OCI-LY7 (cell line): ENCODE results near the gene SMC6. TPM values are rescaled to one million over a fixed set of nuclear protein-coding genes. Genes with fewer than 3 reads are reported as not detected.

Experiments
- BruUV-seq: library from RNA; stranded (reverse); fragments of 400-500 nt; replicated peaks from 2 replicates; lab custom pipeline; 2021; lab: Mats Ljungman, UMichigan
- CTCF ChIA-PET: fragments of 300-600 bp; sonication (Branson Sonifier 250); formaldehyde crosslinking; loops from one replicate; lab custom pipeline; 2022; ENCODE audit warnings: antibody characterized with exemption; ENCODE audit not compliant: unreplicated experiment; lab: Charles Lee
- POLR2A ChIA-PET: fragments of 300-600 bp; sonication (Branson Sonifier 250); formaldehyde crosslinking; loops from one replicate; lab custom pipeline; 2022; ENCODE audit warnings: antibody characterized with exemption; lab: Charles Lee
- DNase-seq: peaks from one replicate; pipeline ENCODE4 v3.0.0-alpha.2; 2015; ENCODE audit warnings: low spot score
- H2AFZ ChIP-seq: fragments of 200-600 bp; sonication (generic), shearing (Covaris generic); 2 replicates; pipeline ENCODE4 v1.6.1; 2014; ENCODE audit warnings: mild to moderate bottlenecking, antibody characterized with exemption, low read length, moderate library complexity
- H3K27ac ChIP-seq: fragments of 200-600 bp; sonication (generic); 2 replicates; pipeline ENCODE4 v1.5.1; 2014; ENCODE audit warnings: mixed run types, low read depth, mild to moderate bottlenecking, moderate library complexity, low read length, inconsistent platforms; ENCODE audit not compliant: poor library complexity, severe bottlenecking
- H3K36me3 ChIP-seq: fragments of 200-600 bp; sonication (generic); 2 replicates; pipeline ENCODE4 v1.6.1; 2014; ENCODE audit warnings: mild to moderate bottlenecking, antibody characterized with exemption, low read length, moderate library complexity, mixed read lengths; ENCODE audit not compliant: insufficient read depth
- H3K4me1 ChIP-seq: fragments of 200-600 bp; sonication (generic); 2 replicates; pipeline ENCODE4 v1.5.1; 2014; ENCODE audit warnings: mild to moderate bottlenecking, low read length; ENCODE audit not compliant: insufficient read depth, poor library complexity, severe bottlenecking
- H3K4me2 ChIP-seq: fragments of 200-600 bp; sonication (generic); 2 replicates; pipeline ENCODE4 v1.6.1; 2014; ENCODE audit warnings: mild to moderate bottlenecking, low read length
- H3K4me3 ChIP-seq: fragments of 200-600 bp; sonication (generic); 2 replicates; pipeline ENCODE4 v1.5.1; 2014; ENCODE audit warnings: mild to moderate bottlenecking, low read depth, low read length; ENCODE audit not compliant: poor library complexity, severe bottlenecking
- H3K79me2 ChIP-seq: fragments of 200-600 bp; sonication (generic); 2 replicates; pipeline ENCODE4 v1.6.1; 2016; ENCODE audit warnings: low read depth, mild to moderate bottlenecking, low read length, moderate library complexity, mixed read lengths; ENCODE audit not compliant: insufficient read depth
- H3K9me2 ChIP-seq: fragments of 200-600 bp; sonication (generic); 2 replicates; pipeline ENCODE4 v1.6.1; 2016; ENCODE audit warnings: mild to moderate bottlenecking, low read length, mixed read lengths; ENCODE audit not compliant: insufficient read depth
- H3K9me3 ChIP-seq: fragments of 200-600 bp; sonication (generic); 2 replicates; pipeline ENCODE4 v1.6.1; 2014; ENCODE audit warnings: mild to moderate bottlenecking, mixed run types, low read length, mixed read lengths
- H4K20me1 ChIP-seq: fragments of 200-600 bp; sonication (generic); 2 replicates; pipeline ENCODE4 v1.6.1; 2014; ENCODE audit warnings: mild to moderate bottlenecking, antibody characterized with exemption, low read length, moderate library complexity, mixed read lengths; ENCODE audit not compliant: insufficient read depth
- CTCF ChIP-seq: fragments of 200-600 bp; sonication (generic); conservative IDR thresholded peaks from 2 replicates; pipeline ENCODE4 v1.5.1; 2014; ENCODE audit warnings: mild to moderate bottlenecking, antibody characterized with exemption, low read length, moderate library complexity, mixed read lengths
- EZH2phosphoT487 ChIP-seq: fragments of 200-600 bp; sonication (generic); IDR thresholded peaks from 2 replicates; pipeline ENCODE4 v1.6.1; 2018; ENCODE audit warnings: low read depth, borderline replicate concordance, mild to moderate bottlenecking, mixed run types, antibody characterized with exemption, low read length, moderate library complexity, mixed read lengths
- intact Hi-C: fragments of 100-400 bp; cut with micrococcal nuclease; formaldehyde crosslinking; loops from one replicate; pipeline ENCODE4 v1.10.0; 2022; ENCODE audit not compliant: unreplicated experiment
- total RNA-seq, 2 experiments: library from RNA; depleted of rRNA in 1 of 2; stranded (reverse); fragments of >200 nt in 1 of 2; shearing (Covaris generic) in 1 of 2; gene quantifications; 2 replicates each; pipeline ENCODE4 v1.2.3, GENCODE V29; 2014 to 2022

The SMC6 gene
- total RNA-seq, 2 experiments from 2014 or later: 37.0 to 62.4 TPM

- ChIA-PET POLR2A (interaction anchor here (0.6 kb wide), 2 partner anchors 38 to 1183 kb away, joined by 3 read pairs; no protein-coding TSS in a partner anchor), CTCF (no interaction called here)
- intact Hi-C loops: loop anchor here (5.0 kb wide), 1 partner anchor 277 kb away; no protein-coding TSS in a partner anchor
- Histone ChIP-seq H3K79me2 (no peaks in the 10 kb centered on the region), H3K9me2 (no peaks in the 10 kb centered on the region), H3K4me1 (no peaks in the 10 kb centered on the region), H2AFZ (no peak overlapping the region), H3K36me3 (no peaks in the 10 kb centered on the region), H3K27ac (no peak overlapping the region), H3K9me3 (no peaks in the 10 kb centered on the region), H3K4me2 (no peak overlapping the region), H3K4me3 (no peak overlapping the region), H4K20me1 (no peaks in the 10 kb centered on the region)
- TF ChIP-seq EZH2phosphoT487 (no peak), CTCF (no peak)
- no TSS peak for BruUV-seq
- DNase-seq: no peak
Observed at GRCh38 chr2:17640406-17640805, 113.2 kb downstream of the SMC6 start.

- no peaks in the 10 kb centered on the region for H3K4me1 ChIP-seq
Observed at GRCh38 chr2:17638196-17638743, 115.3 kb downstream of the SMC6 start.

More at GRCh38 chr2:17638196-17638743, 115.3 kb downstream of the SMC6 start:
- Histone ChIP-seq H3K36me3 (no peaks in the 10 kb centered on the region), H3K4me2 (no peak overlapping the region), H3K9me3 (no peaks in the 10 kb centered on the region), H3K4me3 (no peak overlapping the region), H3K27ac (no peak overlapping the region), H3K9me2 (no peaks in the 10 kb centered on the region), H3K79me2 (no peaks in the 10 kb centered on the region), H4K20me1 (no peaks in the 10 kb centered on the region), H2AFZ (no peak overlapping the region)
- POLR2A ChIA-PET: no interaction called here
- TF ChIP-seq CTCF (no peak), EZH2phosphoT487 (no peak)
- no TSS peak for BruUV-seq
- CTCF ChIA-PET: no interaction called here
- intact Hi-C loops: no loop called here
- no peak for DNase-seq
